Measurements from ENCODE around the gene TMEM182.

The TMEM182 gene, protein sequence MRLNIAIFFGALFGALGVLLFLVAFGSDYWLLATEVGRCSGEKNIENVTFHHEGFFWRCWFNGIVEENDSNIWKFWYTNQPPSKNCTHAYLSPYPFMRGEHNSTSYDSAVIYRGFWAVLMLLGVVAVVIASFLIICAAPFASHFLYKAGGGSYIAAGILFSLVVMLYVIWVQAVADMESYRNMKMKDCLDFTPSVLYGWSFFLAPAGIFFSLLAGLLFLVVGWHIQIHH

GRCh38 chr2:102761763-102762162 is at the start of gene TMEM182:
TSS of gene TMEM182 (plus strand) at chr2:102762031. CDS start at chr2:102762218, 187 bp downstream.
- no peak for DNase-seq

- DNase-seq: no peak
These were observed 44.4 kb upstream of the TMEM182 start for GRCh38 chr2:102717308-102718018.

- no peak for DNase-seq
These were observed 43.2 kb upstream of the TMEM182 start for GRCh38 chr2:102718387-102719316.

DNA sequence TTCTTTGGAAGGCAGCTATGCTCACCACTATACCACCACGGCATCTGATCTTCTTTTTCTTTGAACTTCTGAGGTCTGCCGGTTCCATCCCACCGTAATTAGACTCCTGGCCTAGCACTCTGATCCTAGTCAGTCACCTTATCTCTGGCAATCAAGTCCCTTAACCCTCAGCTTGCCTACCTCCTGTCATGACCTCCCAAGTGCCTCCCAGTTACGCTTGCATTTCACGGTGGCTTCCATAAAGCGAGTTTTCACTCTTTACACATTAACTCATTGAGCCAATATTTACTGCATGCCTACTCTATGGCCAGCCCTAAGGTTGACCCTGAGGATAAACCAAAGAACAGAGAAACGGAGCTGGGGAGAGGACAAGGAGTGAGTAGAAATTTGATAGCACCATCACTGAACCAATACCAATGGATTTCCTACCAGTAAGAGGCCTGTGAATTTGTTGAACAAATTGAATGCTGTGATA is 37.8 kb upstream of the TMEM182 start:
- DNase-seq: no peak

DNA sequence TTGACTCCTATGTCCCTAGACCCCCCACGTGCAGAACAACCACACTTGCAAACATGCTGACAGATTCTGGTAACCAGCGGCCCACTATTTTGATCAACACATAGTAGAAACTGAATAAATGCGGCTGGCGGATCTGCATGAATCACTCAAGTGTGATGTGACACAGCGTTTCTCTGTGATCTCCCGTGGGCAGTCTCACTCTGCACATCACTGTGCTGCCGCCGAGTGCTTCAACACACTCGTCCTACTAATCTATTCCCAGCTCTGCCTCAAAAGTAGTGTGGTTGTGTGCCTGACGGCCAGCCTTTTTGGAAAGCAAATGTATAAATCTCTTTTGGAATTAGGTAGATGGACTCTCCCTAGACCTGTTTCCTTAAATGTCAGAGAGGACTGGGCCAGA is 37.3 kb upstream of the TMEM182 start:
- DNase-seq: peak in 6 of 58 donors; percentile 2 to 22 (median 10)

- no peak for DNase-seq
These were observed 35.4 kb upstream of the TMEM182 start for GRCh38 chr2:102726128-102727087.

GRCh38 chr2:102735416-102736109 is 26.3 kb upstream of the TMEM182 start:
- DNase-seq: peak in 1 of 58 donors; percentile 21

DNA sequence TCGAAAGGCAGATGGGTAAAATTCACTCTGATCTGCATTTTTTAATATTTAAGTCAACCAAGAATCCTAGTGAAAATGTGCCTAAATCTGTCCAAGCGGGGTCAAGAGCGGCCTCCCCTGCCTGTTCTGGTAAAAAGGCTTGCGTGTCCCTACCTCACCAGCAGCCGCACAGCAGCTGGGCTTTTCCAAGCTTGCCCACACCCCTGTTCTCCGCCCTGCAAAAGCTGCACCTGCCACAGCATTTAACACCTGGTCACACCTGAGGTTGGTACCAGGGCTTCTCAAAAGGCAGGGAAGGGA is 25.8 kb upstream of the TMEM182 start:
- peak in 2 of 58 donors; percentile 31 to 33 for DNase-seq

DNA sequence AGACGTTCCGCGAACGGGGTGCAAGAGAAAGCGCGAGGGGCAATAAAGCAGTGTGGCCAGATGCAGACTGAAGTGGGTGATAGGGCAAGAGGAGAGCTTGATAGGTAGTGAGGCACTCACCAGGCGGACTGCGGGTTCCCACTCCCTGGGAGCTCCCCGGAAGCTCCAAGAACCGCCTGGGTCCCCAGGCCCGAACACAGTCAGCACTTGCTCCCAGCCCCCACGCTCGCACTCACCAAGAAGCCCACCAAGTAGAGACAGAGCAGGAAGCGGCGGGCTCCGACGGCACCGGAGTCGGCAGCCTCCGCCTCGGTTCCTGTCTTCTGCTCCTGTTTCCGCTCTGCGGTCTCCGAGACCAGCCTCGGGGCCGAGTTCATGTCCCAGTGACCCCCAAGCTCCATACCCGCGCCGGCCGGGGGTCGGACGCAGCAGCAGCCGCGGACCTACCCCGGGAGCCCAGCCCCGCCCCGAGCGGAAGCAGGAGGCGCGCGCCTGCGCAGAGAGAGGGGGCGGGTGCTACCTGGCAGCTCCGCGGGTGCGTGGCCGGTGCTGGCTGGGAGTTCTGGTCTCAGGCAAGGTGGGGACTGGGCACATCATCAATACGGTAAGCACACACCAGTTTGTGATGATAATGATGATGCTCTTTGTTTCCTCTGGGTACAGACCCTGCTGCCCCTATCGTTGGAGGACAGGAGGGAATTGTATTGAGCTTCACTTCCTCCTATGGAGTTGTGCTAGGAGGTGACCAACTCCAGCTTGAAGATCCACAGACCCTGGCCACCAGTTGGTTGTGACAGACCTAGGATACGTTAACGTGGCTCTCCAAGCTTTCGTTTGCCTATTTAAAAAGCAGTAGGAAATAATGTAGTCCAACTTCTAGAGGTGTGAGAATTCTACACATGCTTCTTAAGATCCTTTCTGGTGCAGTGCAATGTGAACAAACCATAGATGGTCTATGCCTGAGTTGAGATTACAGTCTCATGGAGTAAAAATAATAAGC is 25.1 kb upstream of the TMEM182 start:
- DNase-seq: peak in 55 of 58 donors; percentile 22 to 83 (median 60)

- no peak for DNase-seq
These were observed 24.4 kb upstream of the TMEM182 start for GRCh38 chr2:102737431-102737830.

DNA sequence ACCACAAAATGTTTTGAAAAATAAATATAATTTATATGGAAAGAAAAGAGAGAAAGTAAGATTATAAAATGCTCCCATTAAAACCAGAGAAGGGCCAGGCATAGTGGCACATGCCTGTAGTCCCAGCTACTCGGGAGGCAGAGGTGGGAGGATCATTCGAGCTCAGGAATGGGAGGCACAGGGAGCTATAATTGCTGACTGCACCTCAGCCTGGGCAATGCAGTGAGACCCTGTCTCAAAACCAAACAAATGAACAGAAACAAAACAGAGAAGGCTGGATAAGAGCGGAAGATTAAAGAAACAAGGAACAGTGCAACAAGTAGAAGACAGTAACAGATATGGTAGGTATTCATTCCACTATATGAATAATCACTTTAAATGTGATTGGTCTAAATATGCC is 18.6 kb upstream of the TMEM182 start:
- no peak for DNase-seq

DNA sequence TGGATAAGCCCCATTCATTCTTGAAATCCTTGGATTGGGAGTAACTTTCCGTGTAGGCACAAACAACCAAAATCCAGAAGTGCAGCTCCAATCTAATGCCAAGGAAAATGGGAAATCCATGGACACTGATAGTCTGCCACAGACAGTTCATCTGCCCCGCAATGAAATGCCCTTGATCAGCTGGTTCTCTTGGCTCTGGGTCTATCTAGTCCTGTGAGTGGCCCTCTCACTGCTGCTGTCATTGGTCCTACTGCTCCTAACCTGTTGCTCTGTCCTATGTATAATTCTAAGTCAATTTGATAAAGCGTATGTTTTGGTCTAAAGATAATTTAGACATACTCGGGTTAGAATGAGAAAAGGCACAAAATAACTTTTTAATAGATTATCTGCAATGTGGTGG is 13.7 kb upstream of the TMEM182 start:
- no peak for DNase-seq

- DNase-seq: no peak
These were observed 11.9 kb upstream of the TMEM182 start for GRCh38 chr2:102749938-102750337.

DNA sequence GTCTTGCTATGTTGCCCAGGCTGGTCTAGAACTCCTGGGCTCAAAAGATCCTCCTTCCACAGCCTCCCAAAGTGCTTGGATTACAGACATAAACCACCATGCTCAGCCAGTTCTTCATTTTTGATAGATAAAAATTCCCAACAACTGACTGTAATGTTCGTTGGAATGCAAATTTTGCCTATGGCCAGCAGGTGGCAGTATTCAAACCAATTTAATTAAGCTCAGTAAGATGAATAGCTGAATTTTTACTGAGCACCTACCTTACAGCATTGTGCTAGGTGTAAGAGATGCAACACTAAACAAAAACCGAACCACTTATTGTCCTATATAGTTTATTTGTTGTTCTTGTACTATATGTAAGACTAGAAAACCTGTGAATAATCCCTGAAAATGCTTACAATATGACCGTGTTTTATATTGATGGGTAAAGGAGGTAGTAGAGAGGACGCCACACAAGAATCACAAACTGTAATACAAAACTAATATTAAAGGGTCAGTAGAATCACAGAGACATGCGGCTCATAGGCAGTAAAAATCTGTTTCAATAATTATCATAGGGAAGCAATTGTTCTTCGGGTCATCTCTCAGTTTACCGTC is 8.2 kb upstream of the TMEM182 start:
- peak in 7 of 58 donors; percentile 1 to 44 (median 3) for DNase-seq

GRCh38 chr2:102754456-102755145 is 7.2 kb upstream of the TMEM182 start:
- DNase-seq: no peak

DNA sequence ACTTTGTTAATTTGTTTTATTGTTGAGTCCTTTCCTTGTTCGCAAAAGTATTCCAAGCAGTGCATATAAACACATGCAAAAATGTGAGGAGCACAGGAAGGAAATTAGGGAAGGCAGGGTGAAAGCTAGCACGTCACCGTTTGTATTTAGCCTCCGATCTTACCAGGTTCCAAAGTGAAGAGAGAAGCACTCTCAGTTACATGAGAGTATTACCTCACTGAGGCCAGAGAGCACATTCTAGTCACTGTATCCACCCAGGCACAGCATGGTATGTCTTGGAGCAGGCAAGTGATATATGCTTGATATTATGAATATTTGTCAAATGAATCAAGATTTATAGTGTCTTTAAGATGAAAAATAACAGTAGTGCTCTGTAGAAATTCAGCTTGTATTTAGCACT is 6.5 kb upstream of the TMEM182 start:
- DNase-seq: no peak

DNA sequence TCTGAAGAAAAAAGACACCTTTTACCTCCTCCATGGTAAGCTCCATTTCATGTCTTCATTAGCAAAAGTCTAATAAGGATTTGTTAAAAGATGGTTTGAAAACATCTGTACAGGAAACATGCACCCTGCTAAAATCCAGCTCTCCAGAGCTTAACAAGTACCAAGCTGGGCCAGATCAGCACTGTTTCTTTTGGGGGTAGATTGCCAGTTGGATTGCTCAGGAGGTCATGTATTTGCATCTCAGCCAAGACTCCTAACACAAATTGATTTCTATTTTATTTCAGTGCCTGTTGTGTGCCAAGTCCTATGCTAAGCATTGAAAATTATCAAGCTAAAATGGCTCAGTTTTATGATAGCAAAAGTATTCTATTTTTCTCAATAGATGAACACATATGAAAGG is 3.4 kb upstream of the TMEM182 start:
- no peak for DNase-seq

- DNase-seq: no peak
These were observed 2.3 kb downstream of the TMEM182 start for GRCh38 chr2:102764083-102764482.

All from anterior cingulate cortex (tissue), 58 donors.